Measurements from ENCODE around the gene ADD2.

DNA sequence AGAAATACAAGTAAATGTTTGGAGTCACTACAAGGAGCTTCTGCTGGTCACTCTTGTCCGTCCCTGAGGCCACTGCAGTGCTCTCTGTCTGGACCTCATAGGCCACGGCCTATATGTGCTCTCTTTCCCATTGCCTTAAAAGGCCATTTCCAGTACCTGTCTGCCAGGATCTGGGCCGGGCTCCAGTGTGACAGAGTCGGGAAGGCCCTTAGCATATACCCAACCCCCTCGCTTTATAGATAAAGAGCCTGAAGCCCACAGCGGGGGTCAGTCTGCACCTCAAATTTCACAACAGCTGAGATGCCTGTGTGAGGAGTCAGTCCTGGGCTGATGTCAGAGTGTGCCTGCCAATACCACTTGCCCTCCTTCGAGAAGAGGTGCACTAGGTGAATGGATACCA is 39.9 kb downstream of the ADD2 start:
- TF ChIP-seq, protein P1, sequence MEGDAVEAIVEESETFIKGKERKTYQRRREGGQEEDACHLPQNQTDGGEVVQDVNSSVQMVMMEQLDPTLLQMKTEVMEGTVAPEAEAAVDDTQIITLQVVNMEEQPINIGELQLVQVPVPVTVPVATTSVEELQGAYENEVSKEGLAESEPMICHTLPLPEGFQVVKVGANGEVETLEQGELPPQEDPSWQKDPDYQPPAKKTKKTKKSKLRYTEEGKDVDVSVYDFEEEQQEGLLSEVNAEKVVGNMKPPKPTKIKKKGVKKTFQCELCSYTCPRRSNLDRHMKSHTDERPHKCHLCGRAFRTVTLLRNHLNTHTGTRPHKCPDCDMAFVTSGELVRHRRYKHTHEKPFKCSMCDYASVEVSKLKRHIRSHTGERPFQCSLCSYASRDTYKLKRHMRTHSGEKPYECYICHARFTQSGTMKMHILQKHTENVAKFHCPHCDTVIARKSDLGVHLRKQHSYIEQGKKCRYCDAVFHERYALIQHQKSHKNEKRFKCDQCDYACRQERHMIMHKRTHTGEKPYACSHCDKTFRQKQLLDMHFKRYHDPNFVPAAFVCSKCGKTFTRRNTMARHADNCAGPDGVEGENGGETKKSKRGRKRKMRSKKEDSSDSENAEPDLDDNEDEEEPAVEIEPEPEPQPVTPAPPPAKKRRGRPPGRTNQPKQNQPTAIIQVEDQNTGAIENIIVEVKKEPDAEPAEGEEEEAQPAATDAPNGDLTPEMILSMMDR (conservative IDR thresholded peaks at IDR 0.05): no peak
- no peak for TF ChIP-seq EZH2 (IDR thresholded peaks at IDR 0.05; ENCODE audit: low read depth)

All from PC-9 (cell line).